CD4-positive, alpha-beta T cell treated with Interleukin-1 beta for 1 hour (primary cell): ENCODE results near the gene CTSF.

Experiments used
- DNase-seq, 2 donors: peaks; one replicate each; pipeline ENCODE4 v3.0.0-alpha.2; 2020 to 2022

CTSF gene

DNA sequence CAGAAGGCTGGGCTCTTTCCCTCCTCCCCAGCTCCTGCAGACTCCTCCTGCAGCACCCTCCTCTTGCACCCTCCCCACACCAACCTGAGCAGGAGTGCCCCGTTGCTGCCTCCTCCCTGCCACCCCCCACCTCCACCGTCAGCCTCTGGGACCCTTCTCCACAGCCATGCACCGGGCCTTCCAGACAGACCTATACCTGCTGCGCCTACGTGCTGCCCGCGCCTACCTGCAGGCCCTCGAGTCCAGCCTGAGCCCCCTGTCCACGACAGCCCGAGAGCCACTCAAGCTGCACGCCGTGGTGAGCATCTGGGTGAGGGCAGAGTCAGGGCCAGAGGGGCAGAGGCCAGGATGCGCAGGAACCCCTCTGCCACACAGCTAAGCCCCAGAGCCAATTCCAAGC is 38.8 kb downstream of the CTSF start:
- DNase-seq, result no peak

DNA sequence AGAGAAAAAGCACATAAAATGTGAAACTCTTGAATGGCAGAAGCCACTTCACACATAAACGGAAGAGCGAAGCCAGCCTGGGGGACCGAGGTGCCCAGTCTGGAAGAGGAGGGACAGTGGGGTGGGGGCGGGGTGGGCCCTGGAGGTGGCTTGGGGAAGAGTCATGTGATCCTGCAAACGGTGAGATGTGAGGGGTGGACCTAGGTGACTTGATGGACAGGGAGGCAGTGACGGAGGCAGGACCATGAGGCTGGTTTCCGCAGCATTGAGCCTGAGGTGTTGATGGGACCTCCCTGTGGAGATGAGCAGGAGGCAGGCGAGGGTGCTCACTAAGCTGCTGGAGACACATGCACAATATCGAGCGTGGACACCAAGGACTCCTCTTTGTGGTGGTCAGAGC is 39.3 kb downstream of the CTSF start:
- DNase-seq, result no peak

DNA sequence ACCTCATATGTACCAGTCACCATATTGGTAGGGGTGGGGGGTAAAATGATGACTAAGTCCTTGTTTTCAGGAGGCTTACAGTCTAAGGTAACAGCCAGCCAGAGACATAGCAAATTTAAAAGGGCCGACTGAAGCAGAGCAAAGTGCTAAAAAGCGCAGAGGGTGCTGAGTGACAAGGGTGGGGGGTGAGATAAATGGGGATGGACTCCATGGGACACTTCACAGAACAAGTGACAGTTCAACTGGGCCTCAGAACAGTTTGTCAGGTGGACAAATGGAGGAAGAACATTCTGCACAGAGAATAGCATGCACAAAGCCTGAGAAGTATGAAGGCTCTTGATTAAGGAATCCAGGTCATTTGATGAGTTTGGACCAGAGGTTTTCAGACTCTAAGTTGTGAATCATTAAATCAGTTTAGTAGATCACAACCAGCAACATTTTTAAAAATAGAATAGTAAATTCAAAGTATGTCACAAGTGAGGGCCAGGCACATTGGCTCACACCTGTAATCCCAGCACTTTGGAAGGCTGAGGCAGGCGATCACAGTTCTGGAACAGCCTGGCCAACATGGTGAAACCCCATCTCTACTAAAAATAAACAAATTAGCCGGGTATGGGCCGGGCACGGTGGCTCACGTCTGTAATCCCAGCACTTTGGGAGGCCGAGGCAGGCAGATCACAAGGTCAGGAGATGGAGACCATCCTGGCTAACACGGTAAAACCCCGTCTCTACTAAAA is 43.9 kb downstream of the CTSF start:
- DNase-seq, result no peak

DNA sequence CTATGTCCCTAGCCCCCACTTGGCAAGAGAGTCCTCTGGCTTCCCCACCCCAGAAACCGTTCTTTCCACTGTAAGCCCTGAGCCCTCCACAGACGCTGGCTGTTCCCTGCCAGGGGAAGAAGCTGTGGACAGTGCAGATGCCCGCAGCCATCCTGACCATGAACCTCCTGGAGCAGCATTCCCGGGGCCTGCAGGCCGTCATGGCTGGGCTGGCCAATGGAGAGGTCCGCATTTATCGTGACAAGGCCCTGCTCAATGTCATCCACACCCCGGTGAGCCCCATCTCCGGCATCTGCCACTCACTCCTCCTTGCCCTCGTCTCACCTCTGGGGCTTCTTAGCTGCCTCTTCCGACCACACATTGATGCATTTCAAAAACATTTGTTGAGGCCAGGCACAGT is 44.8 kb downstream of the CTSF start:
- DNase-seq, result no peak
